ENCODE results near the gene ICAM1.

DNA sequence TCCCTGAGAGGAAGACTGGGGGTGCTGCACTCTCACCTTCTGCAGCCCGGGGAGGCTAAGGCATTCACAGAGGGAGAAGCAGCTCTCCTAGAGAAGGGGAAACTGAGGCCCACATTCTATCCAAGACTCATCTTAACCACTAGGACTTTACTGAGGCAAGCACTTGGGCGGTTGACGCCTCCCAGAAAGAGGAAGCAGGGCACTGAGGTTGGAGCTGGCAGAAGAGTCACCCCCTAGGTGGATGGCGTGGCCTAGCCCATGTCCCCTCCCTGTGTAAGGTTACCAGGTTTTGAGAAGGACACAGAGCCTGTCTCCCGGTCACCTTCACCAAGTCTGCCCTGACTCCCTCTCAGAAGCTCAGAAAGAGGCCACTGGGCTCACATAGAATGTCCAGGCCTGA, 42.5 kb upstream of the ICAM1 start:
- TF ChIP-seq POLR2A (IDR thresholded peaks at IDR 0.05) (no peak), POLR2AphosphoS5 (IDR thresholded peaks at IDR 0.05) (no peak)
- TF ChIP-seq, protein P1, sequence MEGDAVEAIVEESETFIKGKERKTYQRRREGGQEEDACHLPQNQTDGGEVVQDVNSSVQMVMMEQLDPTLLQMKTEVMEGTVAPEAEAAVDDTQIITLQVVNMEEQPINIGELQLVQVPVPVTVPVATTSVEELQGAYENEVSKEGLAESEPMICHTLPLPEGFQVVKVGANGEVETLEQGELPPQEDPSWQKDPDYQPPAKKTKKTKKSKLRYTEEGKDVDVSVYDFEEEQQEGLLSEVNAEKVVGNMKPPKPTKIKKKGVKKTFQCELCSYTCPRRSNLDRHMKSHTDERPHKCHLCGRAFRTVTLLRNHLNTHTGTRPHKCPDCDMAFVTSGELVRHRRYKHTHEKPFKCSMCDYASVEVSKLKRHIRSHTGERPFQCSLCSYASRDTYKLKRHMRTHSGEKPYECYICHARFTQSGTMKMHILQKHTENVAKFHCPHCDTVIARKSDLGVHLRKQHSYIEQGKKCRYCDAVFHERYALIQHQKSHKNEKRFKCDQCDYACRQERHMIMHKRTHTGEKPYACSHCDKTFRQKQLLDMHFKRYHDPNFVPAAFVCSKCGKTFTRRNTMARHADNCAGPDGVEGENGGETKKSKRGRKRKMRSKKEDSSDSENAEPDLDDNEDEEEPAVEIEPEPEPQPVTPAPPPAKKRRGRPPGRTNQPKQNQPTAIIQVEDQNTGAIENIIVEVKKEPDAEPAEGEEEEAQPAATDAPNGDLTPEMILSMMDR (IDR thresholded peaks at IDR 0.05), result no peak
